ENCODE results near the gene PIP5K1B. TPM values are rescaled to one million over a fixed set of nuclear protein-coding genes. Genes with fewer than 3 reads are reported as not detected.

PIP5K1B gene
- total and polyA plus RNA-seq, 2 experiments from 2014 or later = 1.3 to 2.8 TPM

- H3K4me3 ChIP-seq = no peak overlapping the region
- no peak overlapping the region for H3K27ac ChIP-seq (ENCODE audit: low read depth)
- H3K9me2 ChIP-seq (ENCODE audit: insufficient read depth) = no peaks in the 10 kb centered on the region
- no peaks in the 10 kb centered on the region for H3K27me3 ChIP-seq (ENCODE audit: insufficient read depth)
- H3F3A ChIP-seq (replicated peaks; ENCODE audit: low read depth) = no peaks in the 10 kb centered on the region; the same call in 1 of the 2 replicates
- Mint-ChIP-seq H3K9me3 (no peaks in the 10 kb centered on the region), H3K36me3 (ENCODE audit: low read depth) (no peaks in the 10 kb centered on the region; the same call in 2 of the 3 replicates), H3K27ac (no peak overlapping the region), H3K4me3 (no peak overlapping the region), H3K4me1 (peaks cover 36% of the 10 kb centered on the region), H3K27me3 (ENCODE audit: insufficient read depth, low read depth, poor library complexity) (peaks cover 1% of the 10 kb centered on the region)
- no peaks in the 10 kb centered on the region for H3K36me3 ChIP-seq (ENCODE audit: insufficient read depth)
- no peaks in the 10 kb centered on the region for H3K79me2 ChIP-seq (replicated peaks; ENCODE audit: insufficient read depth)
- ATAC-seq (no peak), DNase-seq (ENCODE audit: low spot score) (no peak)
- H3K4me2 ChIP-seq = no peak overlapping the region
- TF ChIP-seq CREB1 (CRISPR knock-in tag; IDR thresholded peaks at IDR 0.05; ENCODE audit: low read depth) (no peak), CTCF (conservative IDR thresholded peaks at IDR 0.05; ENCODE audit: low read depth in 2 of 2) (no peak), ZNF462 (CRISPR knock-in tag; IDR thresholded peaks at IDR 0.05) (no peak), EZH2phosphoT487 (IDR thresholded peaks at IDR 0.05; ENCODE audit: unreplicated experiment) (no peak), POLR2AphosphoS5 (IDR thresholded peaks at IDR 0.05; ENCODE audit: low read depth) (no peak), STAT1 (IDR thresholded peaks at IDR 0.05; ENCODE audit: unreplicated experiment) (no peak), EZH2 (IDR thresholded peaks at IDR 0.05; ENCODE audit: low read depth, unreplicated experiment) (no peak), NANOG (IDR thresholded peaks at IDR 0.05; ENCODE audit: borderline replicate concordance) (no peak), JUNB (IDR thresholded peaks at IDR 0.05; ENCODE audit: unreplicated experiment) (no peak), ZNF331 (CRISPR knock-in tag; IDR thresholded peaks at IDR 0.05; ENCODE audit: low read depth) (no peak), ZNF114 (CRISPR knock-in tag; IDR thresholded peaks at IDR 0.05) (no peak)
- TF ChIP-seq, protein P1, sequence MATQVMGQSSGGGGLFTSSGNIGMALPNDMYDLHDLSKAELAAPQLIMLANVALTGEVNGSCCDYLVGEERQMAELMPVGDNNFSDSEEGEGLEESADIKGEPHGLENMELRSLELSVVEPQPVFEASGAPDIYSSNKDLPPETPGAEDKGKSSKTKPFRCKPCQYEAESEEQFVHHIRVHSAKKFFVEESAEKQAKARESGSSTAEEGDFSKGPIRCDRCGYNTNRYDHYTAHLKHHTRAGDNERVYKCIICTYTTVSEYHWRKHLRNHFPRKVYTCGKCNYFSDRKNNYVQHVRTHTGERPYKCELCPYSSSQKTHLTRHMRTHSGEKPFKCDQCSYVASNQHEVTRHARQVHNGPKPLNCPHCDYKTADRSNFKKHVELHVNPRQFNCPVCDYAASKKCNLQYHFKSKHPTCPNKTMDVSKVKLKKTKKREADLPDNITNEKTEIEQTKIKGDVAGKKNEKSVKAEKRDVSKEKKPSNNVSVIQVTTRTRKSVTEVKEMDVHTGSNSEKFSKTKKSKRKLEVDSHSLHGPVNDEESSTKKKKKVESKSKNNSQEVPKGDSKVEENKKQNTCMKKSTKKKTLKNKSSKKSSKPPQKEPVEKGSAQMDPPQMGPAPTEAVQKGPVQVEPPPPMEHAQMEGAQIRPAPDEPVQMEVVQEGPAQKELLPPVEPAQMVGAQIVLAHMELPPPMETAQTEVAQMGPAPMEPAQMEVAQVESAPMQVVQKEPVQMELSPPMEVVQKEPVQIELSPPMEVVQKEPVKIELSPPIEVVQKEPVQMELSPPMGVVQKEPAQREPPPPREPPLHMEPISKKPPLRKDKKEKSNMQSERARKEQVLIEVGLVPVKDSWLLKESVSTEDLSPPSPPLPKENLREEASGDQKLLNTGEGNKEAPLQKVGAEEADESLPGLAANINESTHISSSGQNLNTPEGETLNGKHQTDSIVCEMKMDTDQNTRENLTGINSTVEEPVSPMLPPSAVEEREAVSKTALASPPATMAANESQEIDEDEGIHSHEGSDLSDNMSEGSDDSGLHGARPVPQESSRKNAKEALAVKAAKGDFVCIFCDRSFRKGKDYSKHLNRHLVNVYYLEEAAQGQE (IDR thresholded peaks at IDR 0.05; ENCODE audit: unreplicated experiment) = no peak
- TF ChIP-seq, protein P2, sequence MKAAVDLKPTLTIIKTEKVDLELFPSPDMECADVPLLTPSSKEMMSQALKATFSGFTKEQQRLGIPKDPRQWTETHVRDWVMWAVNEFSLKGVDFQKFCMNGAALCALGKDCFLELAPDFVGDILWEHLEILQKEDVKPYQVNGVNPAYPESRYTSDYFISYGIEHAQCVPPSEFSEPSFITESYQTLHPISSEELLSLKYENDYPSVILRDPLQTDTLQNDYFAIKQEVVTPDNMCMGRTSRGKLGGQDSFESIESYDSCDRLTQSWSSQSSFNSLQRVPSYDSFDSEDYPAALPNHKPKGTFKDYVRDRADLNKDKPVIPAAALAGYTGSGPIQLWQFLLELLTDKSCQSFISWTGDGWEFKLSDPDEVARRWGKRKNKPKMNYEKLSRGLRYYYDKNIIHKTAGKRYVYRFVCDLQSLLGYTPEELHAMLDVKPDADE (IDR thresholded peaks at IDR 0.05) = no peak
- H4K20me1 ChIP-seq (replicated peaks; ENCODE audit: insufficient read depth) = no peaks in the 10 kb centered on the region
- H3K4me1 ChIP-seq (ENCODE audit: insufficient read depth) = peaks cover 27% of the 10 kb centered on the region
- no peak overlapping the region for H2AFZ ChIP-seq
These were observed 291.4 kb downstream of the PIP5K1B start for GRCh38 chr9:68996462-68996861.

Measured in GM23338 (cell line).